Omental fat pad (tissue), 4 donors: ENCODE data around the gene GAL3ST3. TPM values are rescaled to one million over a fixed set of nuclear protein-coding genes. Genes with fewer than 3 reads are reported as not detected.

Experiments
- ATAC-seq: fragments of 150-250 bp; one replicate; pipeline ENCODE4 v1.9.1; 2016; ENCODE audit warnings: mild to moderate bottlenecking, moderate library complexity; ENCODE audit not compliant: low FRiP score
- DNase-seq: peaks from one replicate; pipeline ENCODE4 v3.0.0-alpha.2; 2019; ENCODE audit warnings: low spot score
- total RNA-seq, 4 donors: library from RNA; depleted of rRNA; stranded (reverse); fragments of >200 nt; gene quantifications; one replicate each; pipeline ENCODE4 v1.1.0, GENCODE V29; 2016
- TF ChIP-seq, protein P1 (sequence below), 3 donors: fragments of 450-650 bp; IDR thresholded peaks; one replicate each; pipeline ENCODE4 v1.5.1; 2016 to 2017; ENCODE audit warnings: antibody characterized with exemption in 3 of 3, mild to moderate bottlenecking in 3 of 3, moderate library complexity in 2 of 3

The GAL3ST3 gene
- total RNA-seq, 4 donors from 2014 or later, result 0.19 to 1.2 TPM; not detected in 2

GRCh38 chr11:65997286-65997685, 51.7 kb downstream of the GAL3ST3 start:
- TF ChIP-seq, protein P1, sequence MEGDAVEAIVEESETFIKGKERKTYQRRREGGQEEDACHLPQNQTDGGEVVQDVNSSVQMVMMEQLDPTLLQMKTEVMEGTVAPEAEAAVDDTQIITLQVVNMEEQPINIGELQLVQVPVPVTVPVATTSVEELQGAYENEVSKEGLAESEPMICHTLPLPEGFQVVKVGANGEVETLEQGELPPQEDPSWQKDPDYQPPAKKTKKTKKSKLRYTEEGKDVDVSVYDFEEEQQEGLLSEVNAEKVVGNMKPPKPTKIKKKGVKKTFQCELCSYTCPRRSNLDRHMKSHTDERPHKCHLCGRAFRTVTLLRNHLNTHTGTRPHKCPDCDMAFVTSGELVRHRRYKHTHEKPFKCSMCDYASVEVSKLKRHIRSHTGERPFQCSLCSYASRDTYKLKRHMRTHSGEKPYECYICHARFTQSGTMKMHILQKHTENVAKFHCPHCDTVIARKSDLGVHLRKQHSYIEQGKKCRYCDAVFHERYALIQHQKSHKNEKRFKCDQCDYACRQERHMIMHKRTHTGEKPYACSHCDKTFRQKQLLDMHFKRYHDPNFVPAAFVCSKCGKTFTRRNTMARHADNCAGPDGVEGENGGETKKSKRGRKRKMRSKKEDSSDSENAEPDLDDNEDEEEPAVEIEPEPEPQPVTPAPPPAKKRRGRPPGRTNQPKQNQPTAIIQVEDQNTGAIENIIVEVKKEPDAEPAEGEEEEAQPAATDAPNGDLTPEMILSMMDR (IDR thresholded peaks at IDR 0.05), result no peak
- DNase-seq (no peak), ATAC-seq (no peak)

- DNase-seq, result no peak
- no peak for ATAC-seq
- TF ChIP-seq, protein P1 (IDR thresholded peaks at IDR 0.05), result no peak
Observed at GRCh38 chr11:65992056-65992455, 56.9 kb downstream of the GAL3ST3 start.

Other genes starting within 250 kb of the GAL3ST3 start
- 1 to 10 TPM in 2 of 4 donors, under 1 TPM in 2; 0.79 to 1.6 (median 1.1) TPM for gene SNX32, start 215.2 kb downstream of the GAL3ST3 start, total RNA-seq
- gene CFL1, start 191.0 kb downstream of the GAL3ST3 start, total RNA-seq, result 100 to 1,000 TPM; 485 to 798 (median 586) TPM
- 10 to 100 TPM; 25.9 to 60.8 (median 28.8) TPM for gene MUS81, start 188.7 kb downstream of the GAL3ST3 start, total RNA-seq
- gene EFEMP2, start 176.4 kb downstream of the GAL3ST3 start, total RNA-seq, result 10 to 100 TPM; 39.4 to 81.8 (median 66.1) TPM
- gene CTSW, start 169.3 kb downstream of the GAL3ST3 start, total RNA-seq, result 1 to 10 TPM; 1.6 to 3.9 (median 2.8) TPM
- gene FIBP, start 160.7 kb downstream of the GAL3ST3 start, total RNA-seq, result 10 to 100 TPM; 48.8 to 66.4 (median 54.6) TPM
- 10 to 100 TPM; 40.2 to 85.9 (median 59.4) TPM for gene CCDC85B, start 158.5 kb downstream of the GAL3ST3 start, total RNA-seq
- 100 to 1,000 TPM in 2 of 4 donors, 10 to 100 TPM in 1, 1 to 10 TPM in 1; 2.8 to 223 (median 57.0) TPM for gene FOSL1, start 148.8 kb downstream of the GAL3ST3 start, total RNA-seq
- gene C11orf68, start 130.1 kb downstream of the GAL3ST3 start, total RNA-seq, result 10 to 100 TPM; 14.0 to 18.8 (median 17.5) TPM
- gene DRAP1, start 129.7 kb downstream of the GAL3ST3 start, total RNA-seq, result 10 to 100 TPM; 53.0 to 88.6 (median 72.5) TPM
- under 1 TPM in 1 of 4 donors, not detected in 3; 0.24 TPM for gene TSGA10IP, start 103.7 kb downstream of the GAL3ST3 start, total RNA-seq
- gene SART1, start 87.4 kb downstream of the GAL3ST3 start, total RNA-seq, result 10 to 100 TPM; 22.5 to 62.4 (median 47.1) TPM
- gene EIF1AD, start 47.0 kb downstream of the GAL3ST3 start, total RNA-seq, result 10 to 100 TPM; 24.6 to 58.2 (median 28.8) TPM
- 10 to 100 TPM; 24.6 to 40.8 (median 33.0) TPM for gene BANF1, start 46.7 kb downstream of the GAL3ST3 start, total RNA-seq
- gene CST6, start 37.2 kb downstream of the GAL3ST3 start, total RNA-seq, result 1 to 10 TPM in 2 of 4 donors, not detected in 2; 1.6 to 6.2 TPM
- gene CATSPER1, start 22.7 kb downstream of the GAL3ST3 start, total RNA-seq, result under 1 TPM in 2 of 4 donors, not detected in 2; 0.24 to 0.69 TPM
- 100 to 1,000 TPM in 3 of 4 donors, 10 to 100 TPM in 1; 98.9 to 173 (median 140) TPM for gene SF3B2, start 3.2 kb upstream of the GAL3ST3 start, total RNA-seq
- gene PACS1, start 21.1 kb upstream of the GAL3ST3 start, total RNA-seq, result 10 to 100 TPM; 24.5 to 41.1 (median 38.0) TPM
- gene KLC2, start 208.5 kb upstream of the GAL3ST3 start, total RNA-seq, result 10 to 100 TPM in 2 of 4 donors, 1 to 10 TPM in 2; 9.5 to 15.9 (median 11.9) TPM
- 100 to 1,000 TPM in 1 of 4 donors, 10 to 100 TPM in 3; 74.0 to 107 (median 87.1) TPM for gene RAB1B, start 219.5 kb upstream of the GAL3ST3 start, total RNA-seq
- not detected for gene CNIH2, start 229.0 kb upstream of the GAL3ST3 start, total RNA-seq
- 100 to 1,000 TPM in 1 of 4 donors, 10 to 100 TPM in 3; 57.1 to 116 (median 63.4) TPM for gene YIF1A, start 240.0 kb upstream of the GAL3ST3 start, total RNA-seq
- gene TMEM151A, start 242.7 kb upstream of the GAL3ST3 start, total RNA-seq, result 10 to 100 TPM in 1 of 4 donors, 1 to 10 TPM in 2, not detected in 1; 1.6 to 14.8 (median 9.1) TPM